Measurements from ENCODE around the gene BTN1A1.
"Not testable (repeated sequence)": the region's sequence is repeated elsewhere in the genome, so short reads cannot be mapped to it uniquely, and the experiment has no call there.

BTN1A1 gene

GRCh38 chr6:26516481-26517427 lies 16.7 kb downstream of the BTN1A1 start:
- no peak for DNase-seq

GRCh38 chr6:26519359-26519758 lies 19.3 kb downstream of the BTN1A1 start:
- DNase-seq, result no peak

- DNase-seq, result no peak
These were observed 20.2 kb downstream of the BTN1A1 start for GRCh38 chr6:26520237-26520849.

- DNase-seq, result peak; percentile 78 to 87 (median 80)
These were observed 20.9 kb downstream of the BTN1A1 start for GRCh38 chr6:26520850-26521599.

- DNase-seq, result peak; percentile 23 to 48 (median 35)
These were observed 21.7 kb downstream of the BTN1A1 start for GRCh38 chr6:26521600-26522391.

- not testable (repeated sequence) for DNase-seq
These were observed 22.6 kb downstream of the BTN1A1 start for GRCh38 chr6:26522486-26523228.

- DNase-seq, result not testable (repeated sequence)
These were observed 24.2 kb downstream of the BTN1A1 start for GRCh38 chr6:26524314-26524713.

- no peak for DNase-seq
These were observed 24.7 kb downstream of the BTN1A1 start for GRCh38 chr6:26524722-26525370.

GRCh38 chr6:26525838-26526237 lies 25.7 kb downstream of the BTN1A1 start:
- DNase-seq, result no peak

GRCh38 chr6:26526928-26527327 lies 26.8 kb downstream of the BTN1A1 start:
- no peak for DNase-seq

GRCh38 chr6:26530203-26530602 lies 30.1 kb downstream of the BTN1A1 start:
- no peak for DNase-seq

- no peak for DNase-seq
These were observed 31.8 kb downstream of the BTN1A1 start for GRCh38 chr6:26531897-26532296.

GRCh38 chr6:26532699-26533531 lies 32.8 kb downstream of the BTN1A1 start:
- peak; percentile 54 to 92 (median 66) for DNase-seq

GRCh38 chr6:26533532-26533931 lies 33.4 kb downstream of the BTN1A1 start:
- DNase-seq, result no peak

- DNase-seq, result no peak
These were observed 34.8 kb downstream of the BTN1A1 start for GRCh38 chr6:26534681-26535465.

GRCh38 chr6:26536571-26537159 lies 36.6 kb downstream of the BTN1A1 start:
- peak in 1 of 4 experiments; percentile 3 for DNase-seq

- peak; percentile 66 to 79 (median 68) for DNase-seq
These were observed 37.2 kb downstream of the BTN1A1 start for GRCh38 chr6:26537160-26537845.

- peak; percentile 50 to 67 (median 60) for DNase-seq
These were observed 37.9 kb downstream of the BTN1A1 start, which contains the start of gene HMGN4 for GRCh38 chr6:26537846-26538571. TSS of gene HMGN4 (plus strand) at chr6:26538366. CDS start at chr6:26545207, 6,841 bp downstream.

Data from activated CD4-positive, CD25-positive, alpha-beta regulatory T cell (primary cell).